ENCODE data around the gene CALML5. TPM values are rescaled to one million over a fixed set of nuclear protein-coding genes. Genes with fewer than 3 reads are reported as not detected.

CALML5 gene
- total and polyA plus RNA-seq, 9 of the 15 experiments (the other 6 are each of a cell fraction or from before 2014, with no cell fraction given): not detected

- intact Hi-C loops (cut with micrococcal nuclease) (no loop called here), in situ Hi-C loops (cut with MboI) (no loop called here)
- 73% methylated on average over 21 of the region's 27 CpGs for WGBS (ENCODE audit: insufficient coverage, low coverage, missing lambda C conversion rate)
- H3K9me1 ChIP-seq (ENCODE audit: control insufficient read depth, insufficient read depth, low read length): no peaks in the 10 kb centered on the region
- H3K4me2 ChIP-seq (ENCODE audit: insufficient read depth, low read length): peak overlapping the region; percentile 93
- H3K9me3 ChIP-seq (replicated peaks; ENCODE audit: control insufficient read depth, insufficient read depth, low read depth, low read length): no peaks in the 10 kb centered on the region
- FAIRE-seq (peak; percentile 54), ATAC-seq (no peak), DNase-seq (ENCODE audit: extremely low read depth in 1 of 4, low spot score in 3 of 4) (peak in 2 of 4 experiments; percentile 39 to 41)
- peak overlapping the region; percentile 82; the same call in 2 of the 3 replicates for H3K27ac ChIP-seq (ENCODE audit: extremely low read depth, low read depth, low read length)
- CTCF ChIA-PET (ENCODE audit: low intra/inter-chr PET ratio): no interaction called here
- BruUV-seq (replicated peaks): no TSS peak
- H3K36me3 ChIP-seq (ENCODE audit: control insufficient read depth, insufficient read depth, low read length): peaks cover 20% of the 10 kb centered on the region
- no peak overlapping the region for H3K4me3 ChIP-seq
- no peaks in the 10 kb centered on the region for H4K20me1 ChIP-seq (replicated peaks; ENCODE audit: control insufficient read depth, insufficient read depth, low read length)
- H3K27me3 ChIP-seq (ENCODE audit: control insufficient read depth in 2 of 2, insufficient read depth in 2 of 2, low read length in 2 of 2): no peaks in the 10 kb centered on the region
- peak overlapping the region; percentile 14 to 96 for H3K9ac ChIP-seq (ENCODE audit: insufficient read depth in 1 of 2, low read depth in 2 of 2, low read length in 2 of 2)
- POLR2A ChIA-PET: interaction anchor here (0.7 to 1.5 kb wide), 3 partner anchors 11 to 13 kb away, joined by 3 to 7 read pairs (median 3); partner anchors contain the start of gene CALML5
- H3K79me2 ChIP-seq (ENCODE audit: control insufficient read depth, insufficient read depth, low read length): peaks cover 49% of the 10 kb centered on the region
- peak overlapping the region; percentile 87 for H2AFZ ChIP-seq (ENCODE audit: low read depth, low read length)
- H3K4me1 ChIP-seq (replicated peaks in 1 of 2; ENCODE audit: control insufficient read depth in 2 of 2, insufficient read depth in 2 of 2, low read length in 2 of 2): peaks cover 20 to 53% of the 10 kb centered on the region in 2 experiments; a peak in 4 of 5 replicates
- TF ChIP-seq ZBTB34 (CRISPR knock-in tag; IDR thresholded peaks at IDR 0.05): no peak
- 0 out of 2 replicates have a peak, but pooled peaks have one; percentile 9 for TF ChIP-seq ATF7 (IDR thresholded peaks at IDR 0.05)
- peak; percentile 88 for TF ChIP-seq NR2C1 (IDR thresholded peaks at IDR 0.05)
- TF ChIP-seq NR2C1 (tag; IDR thresholded peaks at IDR 0.05): peak; percentile 88
- no peak for TF ChIP-seq TAF7 (tag; IDR thresholded peaks at IDR 0.05)
- TF ChIP-seq ZNF224 (CRISPR knock-in tag; IDR thresholded peaks at IDR 0.05): no peak
- no peak for TF ChIP-seq POLR2B (IDR thresholded peaks at IDR 0.05; ENCODE audit: low read depth, partially characterized antibody)
- TF ChIP-seq NFIC (IDR thresholded peaks at IDR 0.05): no peak
- no peak for TF ChIP-seq SIN3B (IDR thresholded peaks at IDR 0.05; ENCODE audit: low read depth)
- TF ChIP-seq FOXJ2 (tag; IDR thresholded peaks at IDR 0.05): no peak
- TF ChIP-seq SRSF3 (IDR thresholded peaks at IDR 0.05; ENCODE audit: insufficient read depth, low read length): no peak
- TF ChIP-seq ZNF696 (CRISPR knock-in tag; conservative IDR thresholded peaks at IDR 0.05): no peak
- TF ChIP-seq DIDO1 (tag; IDR thresholded peaks at IDR 0.05; ENCODE audit: low read depth): no peak
- no peak for TF ChIP-seq NFXL1 (CRISPR knock-in tag; IDR thresholded peaks at IDR 0.05)
- 0 out of 2 replicates have a peak, but pooled peaks have one; percentile 18 for TF ChIP-seq CTBP1 (IDR thresholded peaks at IDR 0.05; ENCODE audit: borderline replicate concordance)
- TF ChIP-seq HNRNPUL1 (IDR thresholded peaks at IDR 0.05; ENCODE audit: low read length): no peak
- 0 out of 2 replicates have a peak, but pooled peaks have one; percentile 16 for TF ChIP-seq SMAD4 (CRISPR knock-in tag; conservative IDR thresholded peaks at IDR 0.05)
- peak; percentile 37; the same call in 1 of the 2 replicates for TF ChIP-seq ATF3 (IDR thresholded peaks at IDR 0.05)
- no peak for TF ChIP-seq ATF3 (CRISPR knock-in tag; conservative IDR thresholded peaks at IDR 0.05)
- TF ChIP-seq LARP7 (IDR thresholded peaks at IDR 0.05): no peak
- TF ChIP-seq BHLHE40 (IDR thresholded peaks at IDR 0.05; ENCODE audit: low read length): 0 out of 2 replicates have a peak, but pooled peaks have one; percentile 7
- 0 out of 2 replicates have a peak, but pooled peaks have one; percentile 26 for TF ChIP-seq ZEB2 (IDR thresholded peaks at IDR 0.05)
- 0 out of 2 replicates have a peak, but pooled peaks have one; percentile 21 for TF ChIP-seq FOSL1 (tag; conservative IDR thresholded peaks at IDR 0.05)
Observed at GRCh38 chr10:5488272-5489161, 10.9 kb downstream of the CALML5 start.
